Measurements from ENCODE around the gene PRKN.

GRCh38 chr6:161354956-161355355 lies 1372.6 kb downstream of the PRKN start:
- TF ChIP-seq CTCF (IDR thresholded peaks at IDR 0.05) (no peak), POLR2A (IDR thresholded peaks at IDR 0.05) (no peak)

Data from tibial nerve (tissue), 3 donors.